GM12872 (cell line): ENCODE data around the gene TLX3.
A peak's percentile ranks its signal among the peaks of the same experiment; 100 is the strongest.

Experiments
- TF ChIP-seq, protein P1 (sequence below): IDR thresholded peaks from 3 replicates; pipeline ENCODE4 v1.5.1; 2011; ENCODE audit warnings: low read depth, mild to moderate bottlenecking, low read length, moderate library complexity; ENCODE audit not compliant: insufficient read depth

TLX3 gene

DNA sequence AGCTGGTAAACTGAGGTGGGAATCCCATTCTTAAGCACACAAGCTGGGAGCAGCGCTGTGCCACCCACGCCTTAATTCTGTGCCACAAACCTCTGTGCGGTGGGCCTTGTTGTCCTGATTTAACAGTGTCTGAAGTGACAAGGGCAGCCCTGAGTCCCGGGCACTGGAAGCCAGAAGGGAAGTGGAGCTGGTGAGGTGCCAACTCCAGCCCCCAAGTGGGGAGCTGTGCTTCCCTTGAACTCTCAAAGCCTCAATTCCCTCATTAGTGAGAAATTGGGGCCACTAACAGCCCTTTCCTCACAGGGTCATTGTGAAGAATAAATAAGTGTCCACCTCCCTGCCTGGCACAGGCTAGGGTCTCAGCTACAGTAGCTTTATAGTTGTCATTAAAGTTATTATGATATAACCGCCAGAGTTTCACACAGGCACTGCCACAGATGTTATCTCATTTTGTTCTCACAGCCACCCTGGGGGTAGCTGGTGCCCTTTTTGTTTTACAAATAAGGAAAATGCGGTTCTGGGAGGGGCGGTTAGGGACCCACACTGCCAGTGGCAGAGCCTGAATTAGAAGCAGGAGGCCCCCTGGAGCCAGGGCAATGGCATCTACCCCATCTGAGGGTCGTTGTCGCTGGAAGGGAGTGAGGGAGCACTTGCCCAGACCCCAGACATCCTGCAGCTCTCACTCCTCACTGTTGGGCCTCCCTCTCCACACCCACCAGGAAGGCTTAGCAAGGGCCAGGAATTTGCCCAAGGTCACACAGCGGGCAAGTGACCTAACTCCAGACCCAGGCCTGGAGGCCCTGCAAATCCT is 2.1 kb upstream of the TLX3 start:
- TF ChIP-seq, protein P1, sequence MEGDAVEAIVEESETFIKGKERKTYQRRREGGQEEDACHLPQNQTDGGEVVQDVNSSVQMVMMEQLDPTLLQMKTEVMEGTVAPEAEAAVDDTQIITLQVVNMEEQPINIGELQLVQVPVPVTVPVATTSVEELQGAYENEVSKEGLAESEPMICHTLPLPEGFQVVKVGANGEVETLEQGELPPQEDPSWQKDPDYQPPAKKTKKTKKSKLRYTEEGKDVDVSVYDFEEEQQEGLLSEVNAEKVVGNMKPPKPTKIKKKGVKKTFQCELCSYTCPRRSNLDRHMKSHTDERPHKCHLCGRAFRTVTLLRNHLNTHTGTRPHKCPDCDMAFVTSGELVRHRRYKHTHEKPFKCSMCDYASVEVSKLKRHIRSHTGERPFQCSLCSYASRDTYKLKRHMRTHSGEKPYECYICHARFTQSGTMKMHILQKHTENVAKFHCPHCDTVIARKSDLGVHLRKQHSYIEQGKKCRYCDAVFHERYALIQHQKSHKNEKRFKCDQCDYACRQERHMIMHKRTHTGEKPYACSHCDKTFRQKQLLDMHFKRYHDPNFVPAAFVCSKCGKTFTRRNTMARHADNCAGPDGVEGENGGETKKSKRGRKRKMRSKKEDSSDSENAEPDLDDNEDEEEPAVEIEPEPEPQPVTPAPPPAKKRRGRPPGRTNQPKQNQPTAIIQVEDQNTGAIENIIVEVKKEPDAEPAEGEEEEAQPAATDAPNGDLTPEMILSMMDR: no peak

DNA sequence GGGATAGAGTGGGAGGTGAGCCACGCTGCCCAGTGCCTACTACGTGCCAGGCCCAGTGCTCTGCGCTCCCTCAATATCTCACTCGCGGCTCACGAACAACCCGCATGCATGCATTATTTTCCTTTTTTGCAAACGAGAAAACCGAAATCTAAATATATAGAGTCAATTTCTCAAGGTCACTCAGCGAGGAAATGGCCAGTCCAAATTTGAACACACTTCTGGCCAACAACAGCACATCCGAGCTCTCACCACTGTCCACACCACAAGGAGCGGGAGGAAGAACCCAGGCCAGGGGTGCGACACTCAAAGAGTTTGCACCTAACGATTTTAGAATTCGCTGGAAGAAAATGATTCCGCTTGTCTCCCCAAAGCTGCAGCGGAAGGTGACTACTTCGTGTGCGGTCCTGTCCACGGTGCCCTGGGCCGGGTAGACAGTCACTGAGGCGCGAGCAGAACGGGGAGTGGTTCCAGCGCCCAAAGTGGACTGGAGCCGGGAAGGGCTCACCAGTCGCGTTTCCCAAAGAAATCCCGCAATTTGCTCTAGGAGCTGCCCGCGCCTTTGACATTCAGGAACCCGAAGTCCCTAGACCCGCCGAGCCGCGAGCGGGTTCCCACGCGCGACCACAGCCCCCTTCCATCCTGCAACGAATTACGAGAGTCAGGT is 1.1 kb upstream of the TLX3 start:
- TF ChIP-seq, protein P1: no peak

DNA sequence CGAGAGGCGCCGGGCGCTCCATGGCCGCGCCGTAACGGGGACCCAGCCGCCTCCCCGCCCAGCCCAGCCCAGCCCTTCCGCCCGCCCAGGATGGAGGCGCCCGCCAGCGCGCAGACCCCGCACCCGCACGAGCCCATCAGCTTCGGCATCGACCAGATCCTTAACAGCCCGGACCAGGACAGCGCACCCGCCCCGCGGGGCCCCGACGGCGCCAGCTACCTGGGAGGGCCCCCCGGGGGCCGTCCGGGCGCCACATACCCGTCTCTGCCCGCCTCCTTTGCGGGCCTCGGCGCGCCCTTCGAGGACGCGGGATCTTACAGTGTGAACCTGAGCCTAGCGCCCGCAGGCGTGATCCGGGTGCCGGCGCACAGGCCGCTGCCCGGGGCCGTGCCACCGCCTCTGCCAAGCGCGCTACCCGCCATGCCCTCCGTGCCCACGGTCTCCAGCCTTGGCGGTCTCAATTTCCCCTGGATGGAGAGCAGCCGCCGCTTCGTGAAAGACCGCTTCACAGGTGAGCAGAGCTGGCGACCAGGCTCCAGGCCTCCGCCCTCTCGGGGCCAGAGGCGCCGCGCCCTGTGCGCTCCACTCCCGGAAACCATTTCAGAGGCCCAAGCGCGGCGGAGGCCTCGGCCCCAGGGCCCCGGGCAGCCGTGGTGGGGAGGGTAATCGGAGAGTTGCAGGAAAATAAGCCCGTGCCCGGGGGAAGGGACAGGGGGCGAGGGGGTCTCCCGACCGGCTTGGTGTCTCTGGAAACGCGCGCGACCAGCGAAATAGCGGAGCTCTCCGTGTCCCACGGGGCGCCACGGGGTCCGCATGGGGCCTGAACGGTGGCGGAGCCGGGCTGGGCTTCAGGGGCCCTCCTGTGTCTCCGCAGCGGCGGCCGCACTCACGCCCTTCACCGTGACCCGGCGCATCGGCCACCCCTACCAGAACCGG is 496 bp downstream of the TLX3 start:
- TF ChIP-seq, protein P1: no peak

DNA sequence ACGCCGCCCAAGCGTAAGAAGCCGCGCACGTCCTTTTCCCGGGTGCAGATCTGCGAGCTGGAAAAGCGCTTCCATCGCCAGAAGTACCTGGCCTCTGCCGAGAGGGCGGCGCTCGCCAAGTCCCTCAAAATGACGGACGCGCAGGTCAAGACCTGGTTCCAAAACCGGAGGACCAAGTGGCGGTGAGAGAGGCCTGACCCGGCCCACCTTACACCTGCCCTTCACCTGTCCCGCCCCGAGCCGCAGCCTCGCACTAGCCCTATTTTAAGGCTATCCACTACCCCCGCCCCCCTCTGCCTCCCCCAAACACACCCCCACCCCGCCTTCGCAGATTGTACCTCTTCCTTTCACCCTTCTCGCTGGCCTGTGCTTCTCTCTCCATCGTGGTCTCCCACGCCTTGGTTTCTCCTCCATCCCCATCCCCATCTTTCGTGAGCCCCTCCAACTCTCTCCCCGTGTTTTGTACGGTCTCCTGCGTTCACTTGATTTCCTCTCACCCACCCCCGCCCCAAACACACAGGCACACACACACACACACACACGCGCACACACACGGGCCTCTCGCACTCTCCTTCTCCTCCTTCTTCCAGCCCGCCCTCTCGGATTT is 1.3 kb downstream of the TLX3 start:
- TF ChIP-seq, protein P1: 0 out of 3 replicates have a peak, but pooled peaks have one; percentile 28

DNA sequence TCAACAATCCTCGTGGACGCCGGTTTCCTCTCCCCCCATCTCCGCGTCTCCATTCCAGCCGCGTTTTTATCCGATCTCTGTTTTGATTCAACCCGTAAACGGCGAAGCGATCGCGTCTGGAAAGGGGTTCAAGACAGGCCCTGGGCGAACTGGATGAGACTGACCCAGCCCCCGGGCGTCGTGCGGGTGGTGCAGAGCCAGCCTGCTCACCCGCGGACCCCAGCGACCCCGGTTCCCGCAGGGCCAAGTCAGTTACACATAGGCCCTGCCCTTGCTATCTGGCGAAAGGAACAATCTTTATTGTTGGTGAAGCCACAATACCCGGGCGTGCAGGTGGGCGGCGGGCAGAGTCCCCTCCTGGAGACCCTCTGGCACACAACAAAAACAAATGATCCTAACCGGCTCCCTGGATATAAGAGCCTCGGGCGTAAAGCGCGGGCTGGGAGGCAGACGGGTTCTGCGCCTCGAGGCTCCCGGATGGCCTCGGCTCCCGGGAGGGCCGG is 1.8 kb downstream of the TLX3 start:
- TF ChIP-seq, protein P1: no peak

DNA sequence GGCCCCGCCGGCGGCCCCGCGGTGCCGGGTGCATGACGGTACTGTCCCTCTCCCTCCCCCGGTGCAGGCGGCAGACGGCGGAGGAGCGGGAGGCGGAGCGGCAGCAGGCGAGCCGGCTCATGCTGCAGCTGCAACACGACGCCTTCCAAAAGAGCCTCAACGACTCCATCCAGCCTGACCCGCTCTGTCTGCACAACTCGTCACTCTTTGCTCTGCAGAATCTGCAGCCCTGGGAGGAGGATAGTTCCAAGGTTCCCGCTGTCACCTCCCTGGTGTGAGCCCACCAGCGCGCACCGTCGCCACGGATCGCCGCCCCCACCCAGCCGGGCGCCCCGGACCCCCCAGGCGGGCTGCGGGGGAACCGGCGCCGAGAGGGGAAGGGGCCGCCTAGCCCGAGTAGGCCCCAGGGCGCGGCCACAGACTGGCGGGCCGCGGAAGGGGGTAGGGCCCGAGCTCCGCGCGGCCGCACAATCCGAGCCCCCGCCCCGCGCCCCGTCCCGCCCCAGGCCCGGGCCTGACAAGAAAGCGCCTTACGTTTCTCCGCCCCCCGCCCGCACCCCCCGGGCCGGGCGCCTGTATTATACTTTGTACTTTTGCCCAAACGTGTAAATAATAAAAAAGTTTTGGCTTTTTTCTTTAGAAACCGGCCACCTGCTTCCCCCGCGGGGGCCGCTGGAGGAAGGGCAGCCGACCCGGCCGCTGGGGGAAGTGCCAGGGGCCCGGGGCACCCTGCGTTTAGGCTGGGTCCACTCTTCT is 2.5 kb downstream of the TLX3 start:
- TF ChIP-seq, protein P1: no peak
